CD14-positive monocyte (primary cell): Measurements from ENCODE around the gene TANGO6. TPM values are rescaled to one million over a fixed set of nuclear protein-coding genes. Genes with fewer than 3 reads are reported as not detected.

Experiments used
- DNase-seq, 3 donors: peaks; one replicate each; pipeline ENCODE4 v3.0.0-alpha.2; 2011 to 2022
- H2AFZ ChIP-seq: 2 replicates; pipeline ENCODE4 v1.6.0; 2012; ENCODE audit warnings: mild to moderate bottlenecking, low read depth, low read length, inconsistent platforms; ENCODE audit not compliant: insufficient read depth, poor library complexity, severe bottlenecking
- H3K27ac ChIP-seq, 2 donors: 1 replicate in 1 of 2; 2 replicates in 1 of 2; pipeline ENCODE4 v1.5.1; 2012 to 2013; ENCODE audit warnings: low read length in 2 of 2, control low read depth in 1 of 2, inconsistent platforms in 1 of 2, low read depth in 1 of 2, mild to moderate bottlenecking in 1 of 2
- H3K27me3 ChIP-seq, 2 donors: one replicate each; pipeline versions ENCODE4 v1.6.0 to v1.6.1; 2011 to 2013; ENCODE audit warnings: low read length in 2 of 2; ENCODE audit not compliant: control insufficient read depth in 2 of 2, insufficient read depth in 2 of 2
- H3K36me3 ChIP-seq, 2 donors: replicated peaks in 1 of 2; 1 replicate in 1 of 2; 2 replicates in 1 of 2; pipeline versions ENCODE4 v1.5.1 to v1.6.1; 2012 to 2013; ENCODE audit warnings: low read length in 2 of 2, control low read depth in 1 of 2, inconsistent platforms in 1 of 2, mild to moderate bottlenecking in 1 of 2; ENCODE audit not compliant: insufficient read depth in 2 of 2, control insufficient read depth in 1 of 2
- H3K4me1 ChIP-seq, 2 donors: 1 replicate in 1 of 2; 2 replicates in 1 of 2; pipeline versions ENCODE4 v1.5.1 to v1.6.1; 2012 to 2013; ENCODE audit warnings: low read length in 2 of 2, control low read depth in 1 of 2, inconsistent platforms in 1 of 2, mild to moderate bottlenecking in 1 of 2, moderate library complexity in 1 of 2; ENCODE audit not compliant: insufficient read depth in 2 of 2, control insufficient read depth in 1 of 2
- H3K4me2 ChIP-seq: replicated peaks from 2 replicates; pipeline ENCODE3; 2012; ENCODE audit warnings: low read length, moderate library complexity, mild to moderate bottlenecking; ENCODE audit not compliant: poor library complexity, severe bottlenecking; ENCODE audit errors: extremely low read depth
- H3K4me3 ChIP-seq, 3 experiments: fragments of 200-600 bp in 1 of 3; sonication (generic) in 1 of 3; replicated peaks in 1 of 3; 1 replicate in 2 of 3; 2 replicates in 1 of 3; pipeline ENCODE4 v1.5.1; 2011 to 2013; ENCODE audit warnings: low read length in 3 of 3, mild to moderate bottlenecking in 3 of 3, control low read depth in 2 of 3, low read depth in 2 of 3, inconsistent platforms in 1 of 3, moderate library complexity in 1 of 3
- H3K79me2 ChIP-seq: 2 replicates; pipeline ENCODE4 v1.6.0; 2012; ENCODE audit warnings: mild to moderate bottlenecking, control low read depth, inconsistent platforms, low read length, moderate library complexity; ENCODE audit not compliant: insufficient read depth
- H3K9ac ChIP-seq: 2 replicates; pipeline ENCODE4 v1.6.0; 2017; ENCODE audit warnings: low read length, mild to moderate bottlenecking; ENCODE audit not compliant: insufficient read depth, poor library complexity, severe bottlenecking
- H3K9me3 ChIP-seq, 2 donors: replicated peaks in 1 of 2; 1 replicate in 1 of 2; 2 replicates in 1 of 2; pipeline versions ENCODE4 v1.5.1 to v1.6.1; 2012 to 2013; ENCODE audit warnings: low read length in 2 of 2, control low read depth in 1 of 2; ENCODE audit not compliant: control insufficient read depth in 1 of 2, insufficient read depth in 1 of 2
- H4K20me1 ChIP-seq: 2 replicates; pipeline ENCODE4 v1.6.0; 2012; ENCODE audit warnings: mild to moderate bottlenecking, low read length, control low read depth, moderate library complexity; ENCODE audit not compliant: insufficient read depth
- H3K27ac Mint-ChIP-seq, 7 donors: one replicate each; pipeline ENCODE4 v1.8.0; 2020; ENCODE audit warnings: mild to moderate bottlenecking in 7 of 7, mixed read lengths in 7 of 7, moderate library complexity in 6 of 7, inconsistent platforms in 2 of 7
- H3K27me3 Mint-ChIP-seq, 3 donors: one replicate each; pipeline ENCODE4 v1.8.0; 2021 to 2022; ENCODE audit warnings: low read depth in 3 of 3, mild to moderate bottlenecking in 3 of 3, mixed read lengths in 3 of 3, moderate library complexity in 3 of 3, inconsistent platforms in 1 of 3
- H3K36me3 Mint-ChIP-seq, 2 donors: one replicate each; pipeline ENCODE4 v1.8.0; 2020; ENCODE audit warnings: mixed read lengths in 2 of 2, inconsistent platforms in 1 of 2, mild to moderate bottlenecking in 1 of 2
- H3K4me1 Mint-ChIP-seq: one replicate; pipeline ENCODE4 v1.8.0; 2020; ENCODE audit warnings: mild to moderate bottlenecking, mixed read lengths
- H3K4me3 Mint-ChIP-seq, 2 donors: one replicate each; pipeline ENCODE4 v1.8.0; 2020; ENCODE audit warnings: mild to moderate bottlenecking in 2 of 2, mixed read lengths in 2 of 2, moderate library complexity in 1 of 2
- H3K9me3 Mint-ChIP-seq, 7 donors: one replicate each; pipeline ENCODE4 v1.8.0; 2020 to 2022; ENCODE audit warnings: mixed read lengths in 7 of 7, mild to moderate bottlenecking in 6 of 7, moderate library complexity in 6 of 7, inconsistent platforms in 2 of 7
- WGBS: methylation state at CpG from one replicate; pipeline ENCODE4 v1.1.5; 2013; ENCODE audit warnings: missing lambda C conversion rate; ENCODE audit not compliant: insufficient coverage; 5-methylcytosine and 5-hydroxymethylcytosine counted together
- intact Hi-C, 2 donors: fragments of 100-400 bp; cut with micrococcal nuclease; formaldehyde crosslinking; loops; one replicate each; pipeline versions ENCODE4 v1.15.0 to v1.15.1; 2023
- polyA plus RNA-seq, 3 donors: library from polyadenylated mRNA; depleted of rRNA in 1 of 3; unstranded in 2 of 3; stranded (reverse) in 1 of 3; fragments of 300-500 nt in 2 of 3; fragments of >200 nt in 1 of 3; fragmentation: Illumina TruSeq in 2 of 3; gene quantifications; 1 replicate in 2 of 3; 2 replicates in 1 of 3; pipeline ENCODE4 v1.2.3, GENCODE V29; 2012 to 2021
- TF ChIP-seq, protein P1 (sequence below): fragments of 200-600 bp; IDR thresholded peaks from one replicate; pipeline ENCODE4 v1.8.0; 2022; ENCODE audit warnings: antibody characterized with exemption, mild to moderate bottlenecking

Gene TANGO6
- polyA plus RNA-seq, 3 donors: 6.5 to 8.1 (median 7.3) TPM

- no peak overlapping the region for H3K4me3 Mint-ChIP-seq
- no peaks in the 10 kb centered on the region for H3K4me1 ChIP-seq
- H3K79me2 ChIP-seq: no peaks in the 10 kb centered on the region
- H3K36me3 ChIP-seq: peaks cover 7 to 26% of the 10 kb centered on the region in 2 donors
- H3K27ac Mint-ChIP-seq: no peak overlapping the region
- H2AFZ ChIP-seq: no peak overlapping the region
- H3K27me3 Mint-ChIP-seq: peaks cover 0 to 2% (median 0%) of the 10 kb centered on the region in 3 donors
- no peak overlapping the region for H3K27ac ChIP-seq
- no peaks in the 10 kb centered on the region for H4K20me1 ChIP-seq
- no peaks in the 10 kb centered on the region for H3K9me3 ChIP-seq
- no peak overlapping the region for H3K9ac ChIP-seq
- intact Hi-C loops: no loop called here
- WGBS: no CpG with 5 or more reads among the region's 1 CpG
- no peak overlapping the region for H3K4me3 ChIP-seq
- H3K4me1 Mint-ChIP-seq: no peaks in the 10 kb centered on the region
- TF ChIP-seq, protein P1, sequence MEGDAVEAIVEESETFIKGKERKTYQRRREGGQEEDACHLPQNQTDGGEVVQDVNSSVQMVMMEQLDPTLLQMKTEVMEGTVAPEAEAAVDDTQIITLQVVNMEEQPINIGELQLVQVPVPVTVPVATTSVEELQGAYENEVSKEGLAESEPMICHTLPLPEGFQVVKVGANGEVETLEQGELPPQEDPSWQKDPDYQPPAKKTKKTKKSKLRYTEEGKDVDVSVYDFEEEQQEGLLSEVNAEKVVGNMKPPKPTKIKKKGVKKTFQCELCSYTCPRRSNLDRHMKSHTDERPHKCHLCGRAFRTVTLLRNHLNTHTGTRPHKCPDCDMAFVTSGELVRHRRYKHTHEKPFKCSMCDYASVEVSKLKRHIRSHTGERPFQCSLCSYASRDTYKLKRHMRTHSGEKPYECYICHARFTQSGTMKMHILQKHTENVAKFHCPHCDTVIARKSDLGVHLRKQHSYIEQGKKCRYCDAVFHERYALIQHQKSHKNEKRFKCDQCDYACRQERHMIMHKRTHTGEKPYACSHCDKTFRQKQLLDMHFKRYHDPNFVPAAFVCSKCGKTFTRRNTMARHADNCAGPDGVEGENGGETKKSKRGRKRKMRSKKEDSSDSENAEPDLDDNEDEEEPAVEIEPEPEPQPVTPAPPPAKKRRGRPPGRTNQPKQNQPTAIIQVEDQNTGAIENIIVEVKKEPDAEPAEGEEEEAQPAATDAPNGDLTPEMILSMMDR: no peak
- DNase-seq: no peak
- H3K4me2 ChIP-seq: no peak overlapping the region
- peaks cover 0 to 2% (median 0%) of the 10 kb centered on the region in 7 donors for H3K9me3 Mint-ChIP-seq
- no peaks in the 10 kb centered on the region for H3K27me3 ChIP-seq
- peaks cover 28 to 32% of the 10 kb centered on the region in 2 donors for H3K36me3 Mint-ChIP-seq
Measured at GRCh38 chr16:69019811-69020210, 176.5 kb downstream of the TANGO6 start.

DNA sequence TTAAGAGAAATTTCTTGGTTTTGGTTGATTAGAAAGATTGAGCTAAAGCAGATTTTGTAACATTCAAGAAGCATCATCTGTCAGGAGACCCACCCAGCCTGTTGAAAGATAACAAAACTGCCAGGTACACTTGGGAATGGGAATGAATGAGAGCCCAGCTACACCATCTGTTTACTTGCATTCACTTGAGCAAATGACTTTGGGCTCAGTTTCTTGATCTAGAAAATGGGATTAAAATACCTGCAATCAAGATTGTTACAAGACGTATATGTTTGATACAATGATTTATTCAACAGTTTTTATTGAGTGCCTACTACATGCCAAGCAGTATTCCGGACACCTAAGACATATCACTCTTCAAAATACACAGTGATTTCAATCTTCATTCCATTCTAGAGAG is 185.8 kb downstream of the TANGO6 start:
- no CpG with 5 or more reads among the region's 2 CpGs for WGBS
- H3K4me1 Mint-ChIP-seq: no peaks in the 10 kb centered on the region
- no peaks in the 10 kb centered on the region for H3K27me3 Mint-ChIP-seq

More for the DNA sequence above, 185.8 kb downstream of the TANGO6 start:
- Histone ChIP-seq H2AFZ (no peak overlapping the region), H3K27me3 (no peaks in the 10 kb centered on the region), H3K9ac (no peak overlapping the region), H3K4me3 (no peak overlapping the region), H3K36me3 (peaks cover 19 to 52% of the 10 kb centered on the region in 2 donors), H3K9me3 (no peaks in the 10 kb centered on the region), H3K4me2 (no peak overlapping the region), H3K4me1 (no peaks in the 10 kb centered on the region), H4K20me1 (no peaks in the 10 kb centered on the region), H3K27ac (no peak overlapping the region), H3K79me2 (no peaks in the 10 kb centered on the region)
- no peak for DNase-seq
- Mint-ChIP-seq H3K36me3 (peaks cover 41 to 65% of the 10 kb centered on the region in 2 donors), H3K27ac (no peak overlapping the region), H3K9me3 (peaks cover 0 to under 1% (median 0%) of the 10 kb centered on the region in 7 donors), H3K4me3 (no peak overlapping the region)
- intact Hi-C loops: no loop called here
- TF ChIP-seq, protein P1: no peak
